Measurements from ENCODE around the gene EFNA3.
A peak's percentile ranks its signal among the peaks of the same experiment; 100 is the strongest.

The EFNA3 gene, protein sequence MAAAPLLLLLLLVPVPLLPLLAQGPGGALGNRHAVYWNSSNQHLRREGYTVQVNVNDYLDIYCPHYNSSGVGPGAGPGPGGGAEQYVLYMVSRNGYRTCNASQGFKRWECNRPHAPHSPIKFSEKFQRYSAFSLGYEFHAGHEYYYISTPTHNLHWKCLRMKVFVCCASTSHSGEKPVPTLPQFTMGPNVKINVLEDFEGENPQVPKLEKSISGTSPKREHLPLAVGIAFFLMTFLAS

DNA sequence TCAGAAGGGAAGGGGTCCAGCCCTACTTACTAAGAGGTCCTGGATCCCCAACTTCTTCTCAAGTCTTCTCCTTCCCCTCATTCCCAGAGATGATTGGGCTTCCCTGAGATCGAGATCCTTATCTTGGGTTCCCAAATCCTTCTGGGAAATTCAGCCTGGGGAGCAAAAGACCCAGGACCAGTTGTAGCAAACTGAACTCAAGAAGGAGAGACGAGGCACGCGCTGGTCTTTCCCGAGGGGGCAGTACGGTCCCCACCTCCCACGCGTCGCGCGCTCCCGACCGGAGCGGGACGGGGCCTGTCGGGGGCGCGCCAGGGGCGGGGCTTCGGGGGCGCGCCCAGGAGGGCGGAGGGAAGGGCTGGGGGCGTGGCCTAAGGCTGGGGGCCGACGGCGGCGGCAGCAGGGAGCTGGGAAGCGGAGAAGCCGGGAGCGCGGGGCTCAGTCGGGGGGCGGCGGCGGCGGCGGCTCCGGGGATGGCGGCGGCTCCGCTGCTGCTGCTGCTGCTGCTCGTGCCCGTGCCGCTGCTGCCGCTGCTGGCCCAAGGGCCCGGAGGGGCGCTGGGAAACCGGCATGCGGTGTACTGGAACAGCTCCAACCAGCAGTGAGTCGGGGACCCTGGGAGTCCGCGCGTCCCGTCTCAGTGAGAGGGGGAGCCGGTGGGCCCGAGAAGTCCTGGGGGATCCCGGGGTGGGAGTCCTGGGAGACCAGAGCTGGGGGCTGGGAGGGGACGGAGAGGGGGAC lies at the start of gene EFNA3:
EFNA3 (plus strand) TSS at position 369 of the 741 bp plus-strand sequence; CDS start at position 474, 105 bp downstream.
- DNase-seq (ENCODE audit: low spot score): peak; percentile 59

DNA sequence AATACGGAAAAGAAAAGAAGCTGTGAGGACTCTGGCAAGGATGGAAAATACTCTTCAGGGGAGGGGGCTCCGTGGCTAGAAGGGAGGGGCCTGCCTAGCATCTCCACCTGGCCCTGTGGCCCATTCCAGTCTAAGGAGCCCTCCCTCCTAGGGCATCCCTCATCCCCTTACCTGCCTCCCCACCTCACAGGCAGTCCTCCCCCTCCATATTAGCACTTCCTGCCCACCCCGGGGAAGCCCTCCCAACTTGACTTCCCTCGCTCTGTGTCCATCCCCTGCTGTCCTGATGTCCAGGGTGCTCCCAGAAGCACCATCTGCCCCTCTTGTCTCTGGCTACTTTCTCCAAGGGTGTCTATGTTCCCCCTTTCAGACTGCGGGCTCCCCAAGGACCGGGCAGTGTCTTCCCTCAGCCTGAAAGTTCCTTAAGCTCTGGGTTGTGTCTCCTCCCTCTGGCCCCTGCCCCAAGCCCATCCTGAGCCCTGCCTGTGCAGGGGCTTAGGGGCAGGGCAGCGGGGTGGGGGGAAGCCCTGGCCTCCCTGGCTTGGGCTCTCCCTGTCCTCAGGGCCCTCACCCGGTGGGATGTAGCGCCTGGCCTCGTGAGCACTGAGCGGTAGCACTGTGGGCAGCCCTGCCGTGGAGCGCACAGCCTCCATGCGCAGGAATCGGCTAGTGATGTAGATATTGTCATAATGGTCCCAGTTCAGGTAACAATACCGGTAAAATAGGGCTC lies 49.0 kb upstream of the EFNA3 start:
- DNase-seq (ENCODE audit: low spot score): no peak

DNA sequence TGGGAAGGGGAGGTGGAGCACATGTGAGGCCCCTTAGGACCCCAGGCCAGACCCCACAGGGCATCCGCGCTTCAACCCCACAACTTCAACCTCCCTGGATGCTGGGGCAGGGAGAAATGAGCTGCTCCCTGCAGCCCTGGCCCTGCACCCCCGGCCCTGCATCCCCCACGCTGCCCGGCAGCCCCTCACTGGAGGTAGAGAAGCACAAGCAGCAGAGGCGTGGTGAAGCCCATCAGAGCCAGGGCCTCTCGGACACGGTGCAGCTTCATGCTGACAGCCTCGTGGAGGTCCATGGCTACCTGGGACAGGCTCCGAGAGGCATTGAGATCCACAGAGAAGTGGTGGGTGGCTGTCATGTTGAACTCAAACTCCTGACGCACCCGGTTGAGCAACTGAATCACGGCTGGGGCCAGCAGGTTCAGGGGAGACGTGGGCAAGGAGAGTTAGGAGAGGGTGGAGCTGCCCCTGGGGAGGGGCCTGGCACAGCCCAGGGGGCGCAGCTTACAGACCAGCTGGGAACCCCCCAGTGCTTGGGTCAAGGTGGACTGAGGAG lies 48.3 kb upstream of the EFNA3 start:
- no peak for DNase-seq (ENCODE audit: low spot score)

- no peak for DNase-seq (ENCODE audit: low spot score)
These were observed 47.7 kb upstream of the EFNA3 start for GRCh38 chr1:155030899-155031298.

- no peak for DNase-seq (ENCODE audit: low spot score)
These were observed 45.8 kb upstream of the EFNA3 start for GRCh38 chr1:155032886-155033285.

GRCh38 chr1:155033524-155033923 lies 45.1 kb upstream of the EFNA3 start, which contains the start of the genes DCST1 and DCST2:
Gene DCST1, plus strand, starts transcription at chr1:155033824. Its CDS starts 213 bp downstream, at chr1:155034037.
Gene DCST2, minus strand, starts transcription at chr1:155033781. Its CDS starts 80 bp downstream, at chr1:155033701.
- DNase-seq (ENCODE audit: low spot score): no peak

DNA sequence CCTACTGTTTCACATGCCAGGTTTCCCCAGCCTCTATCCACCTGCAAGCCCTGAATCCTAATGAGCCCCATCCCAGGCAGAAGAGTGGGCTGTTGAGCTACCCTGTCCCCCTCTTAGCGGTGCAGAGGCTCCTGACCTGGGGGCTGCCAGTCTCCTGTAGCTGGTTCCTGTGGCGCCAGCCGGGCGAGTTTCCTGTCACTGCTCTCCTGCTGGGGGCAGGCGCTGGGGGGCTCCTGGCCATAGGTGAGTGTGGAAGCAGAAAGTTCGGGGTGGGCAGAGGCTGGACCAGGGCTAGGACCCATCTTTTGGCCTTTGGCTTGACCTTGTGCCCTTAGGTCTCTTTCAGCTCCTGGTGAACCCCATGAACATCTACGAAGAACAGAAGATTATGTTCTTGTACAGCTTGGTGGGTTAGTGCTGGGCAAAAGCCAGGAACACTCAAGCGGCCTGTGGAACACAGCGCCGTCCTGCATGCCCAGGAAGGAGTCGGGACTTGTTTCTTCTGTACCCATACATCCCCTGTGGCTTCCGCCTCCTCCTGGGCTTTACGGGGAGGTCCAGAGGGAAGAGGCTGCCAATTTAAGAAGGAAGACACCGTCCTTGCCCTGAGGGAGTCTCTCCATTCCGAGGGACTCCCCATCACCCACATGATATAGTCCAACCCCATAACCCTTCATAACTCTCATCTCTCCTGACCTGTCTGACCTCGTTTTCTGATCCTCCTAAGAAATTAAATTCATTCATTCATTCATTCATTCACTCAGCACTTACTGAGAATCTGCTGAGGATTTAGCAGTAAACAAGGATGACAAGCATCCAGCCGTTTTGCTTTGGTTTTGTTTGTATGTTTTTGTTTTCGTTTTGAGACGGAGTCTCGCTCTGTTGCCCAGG lies 44.1 kb upstream of the EFNA3 start:
- no peak for DNase-seq (ENCODE audit: low spot score)

- no peak for DNase-seq (ENCODE audit: low spot score)
These were observed 42.7 kb upstream of the EFNA3 start for GRCh38 chr1:155035936-155036335.

- DNase-seq (ENCODE audit: low spot score): no peak
These were observed 41.6 kb upstream of the EFNA3 start for GRCh38 chr1:155037043-155037442.

DNA sequence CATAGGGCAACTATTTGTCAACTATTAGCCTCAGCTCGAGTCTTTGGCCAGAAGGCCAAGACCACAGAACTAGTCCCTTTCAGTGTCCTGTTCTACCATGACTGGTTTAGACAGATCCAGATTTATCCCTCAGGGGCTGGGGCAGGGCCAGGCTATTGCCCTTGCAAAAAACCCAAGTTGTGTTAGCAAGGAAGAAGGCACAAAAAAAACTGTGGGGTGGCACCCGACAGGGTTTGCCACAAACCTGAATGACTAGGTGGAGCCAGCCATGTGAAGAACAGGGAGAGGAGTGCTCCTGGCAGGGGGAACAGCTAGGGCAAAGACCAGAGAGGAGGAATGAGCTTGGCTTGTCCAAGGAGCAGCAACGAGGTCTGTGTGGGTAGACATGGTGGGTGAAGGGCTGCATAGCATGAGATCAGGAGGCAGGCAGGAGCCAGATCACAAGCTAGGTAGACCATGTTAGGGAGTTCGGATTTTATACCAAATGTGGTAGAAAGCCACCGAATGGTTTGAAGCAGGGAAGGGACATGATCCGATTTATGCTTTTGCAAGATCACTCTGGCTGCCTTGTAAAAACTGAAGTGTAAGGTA lies 40.7 kb upstream of the EFNA3 start:
- DNase-seq (ENCODE audit: low spot score): no peak

GRCh38 chr1:155038602-155039307 lies 39.9 kb upstream of the EFNA3 start:
- no peak for DNase-seq (ENCODE audit: low spot score)

- DNase-seq (ENCODE audit: low spot score): no peak
These were observed 39.3 kb upstream of the EFNA3 start for GRCh38 chr1:155039308-155039669.

- no peak for DNase-seq (ENCODE audit: low spot score)
These were observed 38.1 kb upstream of the EFNA3 start for GRCh38 chr1:155040358-155041093.

DNA sequence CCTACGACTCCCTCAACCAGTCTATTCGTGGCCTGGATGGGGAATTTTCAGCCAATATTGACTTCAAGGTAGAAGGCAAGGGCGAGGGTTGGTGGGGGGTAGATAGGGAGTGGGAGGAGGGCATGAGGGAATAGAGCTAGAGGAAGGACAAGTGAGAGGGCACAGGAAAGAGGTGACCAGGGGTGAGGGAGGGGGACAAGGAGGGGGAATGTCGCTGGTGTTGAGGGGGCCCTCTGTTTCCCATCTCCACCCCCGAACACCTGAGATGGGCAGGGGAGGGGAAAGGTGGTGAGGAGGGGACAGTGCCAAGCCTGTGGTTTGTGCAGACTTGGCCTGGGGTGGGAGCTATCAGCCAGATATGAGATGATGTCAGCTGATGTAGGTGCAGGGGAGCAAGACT lies 35.8 kb upstream of the EFNA3 start:
- DNase-seq (ENCODE audit: low spot score): no peak

DNA sequence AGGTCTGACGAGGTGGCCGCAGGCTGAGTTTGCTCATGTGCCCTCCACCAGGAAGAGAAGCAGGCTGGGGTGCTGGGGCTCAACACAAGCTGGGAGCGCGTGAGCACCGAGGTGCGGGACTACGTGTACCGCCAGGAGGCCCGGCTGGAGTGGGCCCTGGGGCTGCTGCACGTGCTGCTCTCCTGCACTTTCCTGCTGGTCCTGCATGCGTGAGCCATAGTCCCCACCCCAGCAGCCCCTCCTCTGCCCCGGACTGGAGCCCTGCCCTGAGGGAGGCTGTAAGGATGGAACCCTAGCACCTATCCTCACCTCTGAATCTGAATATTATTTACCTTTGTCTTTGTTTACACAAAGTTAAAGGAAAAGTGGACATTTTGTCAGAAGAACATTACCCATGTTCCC lies 35.3 kb upstream of the EFNA3 start:
- no peak for DNase-seq (ENCODE audit: low spot score)

GRCh38 chr1:155043793-155044192 lies 34.8 kb upstream of the EFNA3 start:
- no peak for DNase-seq (ENCODE audit: low spot score)

GRCh38 chr1:155044365-155044764 lies 34.3 kb upstream of the EFNA3 start:
- no peak for DNase-seq (ENCODE audit: low spot score)

GRCh38 chr1:155044812-155045657 lies 33.6 kb upstream of the EFNA3 start:
- peak; percentile 73 for DNase-seq (ENCODE audit: low spot score)
